ENCODE results near the gene CASP3. TPM values are rescaled to one million over a fixed set of nuclear protein-coding genes. Genes with fewer than 3 reads are reported as not detected.

CASP3 gene
- total RNA-seq, 1 experiment from 2014 or later, result 11.4 TPM

DNA sequence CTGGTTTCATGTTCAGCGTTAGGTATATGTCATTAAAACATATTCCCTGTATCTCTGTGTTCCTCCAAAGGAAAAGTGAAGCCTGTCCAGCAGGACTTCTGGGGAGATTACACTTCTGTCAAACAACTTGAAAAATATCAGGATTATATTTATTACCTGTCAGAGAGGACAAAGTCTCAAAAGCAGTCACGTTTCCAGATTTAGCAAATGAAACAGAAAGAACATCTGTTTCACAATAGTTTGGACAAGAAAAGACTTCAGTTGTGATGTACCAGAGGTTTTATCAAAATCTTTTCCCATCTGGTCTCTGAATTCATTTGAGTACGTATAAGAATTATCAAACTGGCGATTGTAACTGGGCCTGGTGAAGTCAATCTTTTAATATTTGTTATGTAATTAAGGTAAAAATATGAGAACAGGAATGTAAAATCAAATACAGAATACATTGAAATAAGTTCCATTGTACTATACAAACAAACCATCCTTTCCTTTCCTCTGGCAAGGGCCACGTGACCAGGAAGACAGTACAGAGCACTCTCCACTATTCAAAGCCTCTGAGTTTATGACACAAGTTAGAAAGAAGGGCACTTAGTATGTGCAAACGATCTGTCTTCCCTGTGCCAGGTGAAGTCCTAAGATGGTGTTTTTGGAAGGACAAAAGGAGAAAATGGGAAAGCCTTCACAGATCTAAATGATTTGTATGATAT, 3.2 kb downstream of the CASP3 start:
- Histone ChIP-seq H2AFZ (ENCODE audit: low read depth, low read length, poor library complexity, severe bottlenecking) (no peak overlapping the region), H3K9me3 (ENCODE audit: control insufficient read depth in 1 of 2, insufficient read depth in 1 of 2, low read depth in 1 of 2, low read length in 2 of 2) (no peaks in the 10 kb centered on the region), H3K27me3 (ENCODE audit: insufficient read depth, low read length) (no peaks in the 10 kb centered on the region), H3K4me3 (replicated peaks in 1 of 2; ENCODE audit: low read depth in 1 of 2, low read length in 2 of 2) (no peak overlapping the region), H3K27ac (ENCODE audit: low read depth, low read length) (no peak overlapping the region), H3K4me2 (ENCODE audit: low read length) (no peak overlapping the region), H3K79me2 (ENCODE audit: insufficient read depth, low read length) (peaks cover 36% of the 10 kb centered on the region), H4K20me1 (ENCODE audit: insufficient read depth) (no peaks in the 10 kb centered on the region), H3K4me1 (ENCODE audit: control insufficient read depth in 1 of 2, insufficient read depth in 2 of 2, low read length in 2 of 2) (peaks cover 3 to 14% of the 10 kb centered on the region in 2 experiments; a peak in 2 of 4 replicates), H3K9ac (ENCODE audit: low read length) (no peak overlapping the region), H3K36me3 (ENCODE audit: control insufficient read depth in 1 of 2, insufficient read depth in 2 of 2, low read length in 2 of 2) (no peaks in the 10 kb centered on the region), H3K9me2 (ENCODE audit: insufficient read depth) (no peaks in the 10 kb centered on the region)
- TF ChIP-seq SIN3A (IDR thresholded peaks at IDR 0.05; ENCODE audit: low read depth), result no peak
- no peak for TF ChIP-seq POLR2A (IDR thresholded peaks at IDR 0.05; ENCODE audit: borderline replicate concordance, extremely low read depth, insufficient read depth, insufficient read length)
- no peak for TF ChIP-seq YY1 (IDR thresholded peaks at IDR 0.05; ENCODE audit: extremely low read depth, insufficient replicate concordance, low read depth, low read length)
- no peak for TF ChIP-seq ATF3 (IDR thresholded peaks at IDR 0.05)
- TF ChIP-seq EZH2phosphoT487 (IDR thresholded peaks at IDR 0.05; ENCODE audit: borderline replicate concordance), result no peak
- TF ChIP-seq POLR2AphosphoS5 (IDR thresholded peaks at IDR 0.05; ENCODE audit: low read depth, low read length), result no peak
- TF ChIP-seq, protein P1, sequence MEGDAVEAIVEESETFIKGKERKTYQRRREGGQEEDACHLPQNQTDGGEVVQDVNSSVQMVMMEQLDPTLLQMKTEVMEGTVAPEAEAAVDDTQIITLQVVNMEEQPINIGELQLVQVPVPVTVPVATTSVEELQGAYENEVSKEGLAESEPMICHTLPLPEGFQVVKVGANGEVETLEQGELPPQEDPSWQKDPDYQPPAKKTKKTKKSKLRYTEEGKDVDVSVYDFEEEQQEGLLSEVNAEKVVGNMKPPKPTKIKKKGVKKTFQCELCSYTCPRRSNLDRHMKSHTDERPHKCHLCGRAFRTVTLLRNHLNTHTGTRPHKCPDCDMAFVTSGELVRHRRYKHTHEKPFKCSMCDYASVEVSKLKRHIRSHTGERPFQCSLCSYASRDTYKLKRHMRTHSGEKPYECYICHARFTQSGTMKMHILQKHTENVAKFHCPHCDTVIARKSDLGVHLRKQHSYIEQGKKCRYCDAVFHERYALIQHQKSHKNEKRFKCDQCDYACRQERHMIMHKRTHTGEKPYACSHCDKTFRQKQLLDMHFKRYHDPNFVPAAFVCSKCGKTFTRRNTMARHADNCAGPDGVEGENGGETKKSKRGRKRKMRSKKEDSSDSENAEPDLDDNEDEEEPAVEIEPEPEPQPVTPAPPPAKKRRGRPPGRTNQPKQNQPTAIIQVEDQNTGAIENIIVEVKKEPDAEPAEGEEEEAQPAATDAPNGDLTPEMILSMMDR (IDR thresholded peaks at IDR 0.05 in 2 of 3, conservative IDR thresholded peaks at IDR 0.05 in 1 of 3; ENCODE audit: borderline replicate concordance in 1 of 3, insufficient read depth in 1 of 3, low read depth in 2 of 3, low read length in 2 of 3), result no peak
- no peak for TF ChIP-seq SRF (IDR thresholded peaks at IDR 0.05; ENCODE audit: low read depth)
- TF ChIP-seq CEBPB (IDR thresholded peaks at IDR 0.05; ENCODE audit: low read depth), result no peak
- no peak for TF ChIP-seq ZFX (IDR thresholded peaks at IDR 0.05)
- no peak for TF ChIP-seq ZBTB33 (IDR thresholded peaks at IDR 0.05; ENCODE audit: extremely low read depth, insufficient replicate concordance, low read length)
- no peak for TF ChIP-seq RAD21 (IDR thresholded peaks at IDR 0.05; ENCODE audit: low read depth)
- TF ChIP-seq SP1 (IDR thresholded peaks at IDR 0.05; ENCODE audit: low read depth), result no peak
- no peak for TF ChIP-seq EGR1 (IDR thresholded peaks at IDR 0.05; ENCODE audit: low read depth)
- TF ChIP-seq ELF1 (IDR thresholded peaks at IDR 0.05; ENCODE audit: borderline replicate concordance, low read depth), result no peak
- no peak for TF ChIP-seq TCF7L2 (IDR thresholded peaks at IDR 0.05; ENCODE audit: borderline replicate concordance, extremely low read depth, insufficient read depth, insufficient read length)
- no peak for TF ChIP-seq JUND (IDR thresholded peaks at IDR 0.05)
- TF ChIP-seq FOSL1 (IDR thresholded peaks at IDR 0.05; ENCODE audit: low read depth), result no peak
- no peak for TF ChIP-seq ZNF274 (IDR thresholded peaks at IDR 0.05; ENCODE audit: low read depth, low read length)
- no peak for TF ChIP-seq EZH2 (IDR thresholded peaks at IDR 0.05)
- ATAC-seq, result no peak
- ChIA-PET POLR2A (no interaction called here), RAD21 (ENCODE audit: low non-redundant PET in 1 of 2, low total read pairs in 2 of 2, uncharacterized antibody in 2 of 2, unreplicated experiment in 2 of 2) (no interaction called here), CTCF (no interaction called here)
- intact Hi-C loops (cut with micrococcal nuclease), result no loop called here
- DNase-seq (ENCODE audit: low read depth, low spot score), result no peak
- BruUV-seq (replicated peaks), result no TSS peak

All from HCT116 (cell line).